HTERT RPE-1 (cell line): ENCODE measurements around the gene FAM72B.
"Not testable (repeated sequence)": the region's sequence is repeated elsewhere in the genome, so short reads cannot be mapped to it uniquely, and the experiment has no call there.

Experiments
- in situ Hi-C: fragments of 300-500 bp; cut with MboI; formaldehyde crosslinking; loops from 4 replicates; pipeline ENCODE4 v1.14.3; 2020; ENCODE audit warnings: low sequenced_read_pairs

The FAM72B gene

GRCh38 chr1:121200985-121201981, 17.1 kb upstream of the FAM72B start:
- in situ Hi-C loops: not testable (repeated sequence)

DNA sequence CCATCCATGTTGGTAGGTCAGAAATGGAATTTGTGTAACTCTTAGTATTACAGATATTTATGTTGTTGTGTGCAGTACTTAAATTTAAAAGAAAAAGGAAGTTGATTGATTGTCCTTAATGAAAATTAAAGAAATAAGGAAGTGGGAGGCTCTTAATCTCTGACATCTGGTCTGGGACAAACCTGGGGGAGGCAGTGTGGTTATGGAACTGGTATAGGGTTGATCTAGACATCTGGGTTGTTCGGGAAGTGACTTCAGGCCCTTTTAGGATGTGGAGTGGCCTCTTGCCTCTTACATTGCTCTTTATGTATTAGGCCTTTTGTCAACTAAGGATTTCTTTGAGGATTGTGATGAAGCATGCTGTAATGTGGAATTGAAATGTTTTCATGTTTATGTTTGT, 16.1 kb upstream of the FAM72B start:
- in situ Hi-C loops: not testable (repeated sequence)

DNA sequence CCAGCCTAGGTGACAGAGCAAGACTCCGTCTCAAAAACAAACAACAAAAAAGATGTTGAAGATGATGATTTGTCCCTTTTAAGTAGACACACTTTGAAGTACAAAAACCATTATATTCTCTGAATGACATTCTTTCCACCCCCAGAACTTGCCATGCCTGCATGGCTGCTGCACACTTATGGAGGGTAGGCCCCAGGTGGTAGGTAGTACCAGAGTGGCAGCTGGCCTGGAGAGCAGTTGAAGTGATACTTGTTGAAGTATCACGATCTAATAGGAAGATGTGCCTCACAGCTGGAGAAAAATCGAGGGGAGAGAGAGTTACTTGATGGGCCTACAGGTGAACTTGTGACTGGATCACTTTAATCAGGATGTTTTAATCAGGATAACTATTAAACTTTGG, 15.6 kb upstream of the FAM72B start:
- in situ Hi-C loops: not testable (repeated sequence)

DNA sequence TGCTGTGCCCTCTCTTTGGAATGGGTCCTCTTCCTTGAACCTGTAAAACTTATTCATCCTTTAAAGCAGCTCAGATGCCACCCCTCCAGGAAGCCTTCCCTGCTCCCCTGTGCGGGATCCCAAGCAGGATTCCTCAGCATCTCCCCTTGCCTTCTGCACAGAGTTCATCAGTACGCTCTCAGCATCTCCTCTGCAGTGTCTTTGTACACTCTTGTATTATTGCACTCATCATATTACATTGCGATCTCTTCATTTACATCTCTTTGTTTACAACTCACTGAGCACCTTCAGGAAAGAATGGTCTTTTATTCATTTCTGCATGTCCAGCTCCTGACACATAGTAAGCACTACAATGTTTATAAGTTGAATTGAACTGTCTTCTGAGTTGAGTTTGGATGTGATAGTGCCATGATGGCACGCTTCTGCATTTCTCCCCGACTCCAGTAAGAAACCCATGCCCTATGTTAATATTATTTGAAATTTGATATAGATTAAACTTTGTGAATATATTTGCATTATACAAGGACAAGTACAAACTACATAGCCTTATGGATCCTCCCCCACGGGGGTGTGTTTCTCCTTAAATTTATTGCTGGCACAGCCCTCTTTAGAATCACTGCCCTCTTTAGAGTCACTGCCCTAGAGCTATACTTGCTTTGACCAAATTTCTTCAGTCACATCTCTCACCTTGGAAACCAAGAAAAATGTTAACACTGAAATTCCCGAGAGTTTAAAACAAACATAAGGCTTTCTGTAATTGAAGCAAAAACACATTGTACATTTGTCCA, 13.1 kb upstream of the FAM72B start:
- in situ Hi-C loops: not testable (repeated sequence)

- in situ Hi-C loops: not testable (repeated sequence)
Measured at GRCh38 chr1:121192512-121192911, 8.4 kb upstream of the FAM72B start.

- in situ Hi-C loops: not testable (repeated sequence)
Measured at GRCh38 chr1:121187914-121188313, 3.8 kb upstream of the FAM72B start.

- in situ Hi-C loops: not testable (repeated sequence)
Measured at GRCh38 chr1:121186191-121186590, 2.1 kb upstream of the FAM72B start.

- in situ Hi-C loops: not testable (repeated sequence)
Measured at GRCh38 chr1:121185140-121185708, 1.1 kb upstream of the FAM72B start.

DNA sequence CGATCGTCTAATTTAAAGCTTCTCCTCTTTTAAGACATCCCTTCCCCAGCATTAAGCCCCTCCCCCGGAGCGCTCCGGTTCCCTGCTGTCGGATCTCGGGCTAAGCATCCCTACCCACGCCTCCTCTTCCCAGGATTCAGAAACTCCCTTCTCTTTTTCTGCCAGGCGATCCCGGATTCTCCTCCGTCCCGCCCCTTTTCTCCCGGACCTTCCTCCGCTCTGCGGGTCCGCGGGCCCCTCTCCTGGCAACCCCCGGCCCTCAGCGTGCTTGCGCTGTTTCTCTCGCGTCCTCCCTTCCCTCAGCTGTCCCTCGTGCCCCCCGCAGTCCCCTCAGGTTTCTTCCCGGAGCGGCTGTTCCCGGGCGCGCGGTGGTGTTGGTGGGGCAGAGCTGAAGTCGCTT, 273 bp downstream of the FAM72B start:
- in situ Hi-C loops: not testable (repeated sequence)

DNA sequence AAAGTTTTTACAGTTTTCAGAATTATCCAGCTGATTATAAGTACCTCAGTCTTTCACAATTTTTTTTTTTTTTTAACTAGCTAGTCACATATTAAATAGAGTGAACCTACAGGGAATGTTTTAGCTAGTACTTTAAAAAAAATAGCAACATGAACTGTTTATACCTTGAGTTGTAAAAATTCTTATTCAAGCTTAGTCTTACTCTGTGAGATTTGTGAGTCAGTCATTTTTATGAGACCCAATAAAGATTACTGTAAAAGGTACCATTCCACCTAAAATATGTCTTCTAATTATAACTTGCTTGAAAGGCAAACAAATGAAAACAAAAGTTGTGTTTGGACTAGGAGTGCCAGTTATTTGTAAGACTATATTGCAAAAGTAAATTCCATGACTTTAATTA, 5.9 kb downstream of the FAM72B start:
- in situ Hi-C loops: not testable (repeated sequence)

DNA sequence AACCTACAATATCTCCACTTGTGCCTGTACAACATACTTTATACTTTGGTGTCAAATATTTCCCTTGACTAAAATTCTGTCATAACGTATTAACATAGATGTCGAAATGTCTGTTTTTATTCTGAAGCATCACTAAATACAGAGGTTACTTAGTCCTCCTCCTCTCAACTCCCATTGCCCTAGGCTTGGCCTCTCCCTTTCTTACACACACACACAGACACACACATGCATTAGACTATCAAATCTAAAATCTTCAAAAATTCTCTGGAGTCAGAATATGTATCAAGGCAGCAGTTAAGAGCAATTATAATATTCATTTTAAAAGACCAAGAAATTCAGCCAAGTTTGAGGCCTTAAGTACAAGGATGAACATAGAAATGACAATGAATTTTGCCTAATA, 7.5 kb downstream of the FAM72B start:
- in situ Hi-C loops: not testable (repeated sequence)

DNA sequence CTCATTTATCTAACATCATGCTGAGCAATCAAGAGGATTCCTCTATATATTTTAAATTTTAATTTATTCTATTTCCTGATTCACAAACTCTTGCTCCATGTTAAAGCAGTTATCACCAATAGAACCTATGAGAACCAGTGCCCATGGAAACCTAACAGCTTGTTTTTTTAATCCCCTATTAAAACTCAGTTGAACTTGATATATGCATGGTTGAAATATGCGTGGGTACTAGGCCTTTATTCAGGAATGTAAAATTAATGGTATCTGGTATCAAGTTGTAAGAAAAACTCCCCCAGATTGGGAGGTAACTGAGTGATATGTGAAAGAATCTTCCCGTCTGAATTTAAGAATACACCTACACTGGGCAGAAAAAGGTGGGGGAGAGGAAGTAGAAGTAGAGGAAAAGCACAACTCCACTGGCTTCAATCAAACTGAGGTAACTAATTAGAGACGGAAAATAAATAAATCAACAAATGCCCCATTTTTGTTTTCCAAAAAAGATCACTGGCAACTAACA, 15.9 kb downstream of the FAM72B start:
- in situ Hi-C loops: not testable (repeated sequence)

DNA sequence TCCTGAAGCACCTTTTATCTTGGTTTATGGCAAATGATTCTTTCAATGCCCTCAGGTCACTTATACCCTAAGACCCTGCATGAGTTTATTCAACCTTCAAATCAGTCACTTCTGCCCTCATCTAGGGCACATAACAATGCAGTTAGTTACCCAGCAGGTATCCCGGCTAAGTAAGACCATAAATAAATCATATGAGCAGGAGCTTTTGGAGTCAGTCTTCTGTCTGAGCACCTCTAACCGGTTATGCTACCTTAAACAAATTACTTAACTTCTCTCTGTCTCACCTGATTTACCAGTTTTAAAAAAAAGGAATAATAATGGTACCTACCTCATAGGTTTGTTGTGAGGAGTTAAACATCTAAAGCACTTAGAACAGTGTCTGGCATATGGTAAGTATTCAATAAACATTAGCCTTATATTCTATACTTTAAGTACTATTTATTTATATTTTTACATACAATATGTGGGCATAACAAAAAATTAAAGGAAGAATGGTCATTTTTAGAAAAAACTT, 16.9 kb downstream of the FAM72B start:
- in situ Hi-C loops: not testable (repeated sequence)

GRCh38 chr1:121165296-121165695, 18.8 kb downstream of the FAM72B start:
- in situ Hi-C loops: not testable (repeated sequence)

- in situ Hi-C loops: not testable (repeated sequence)
Measured at GRCh38 chr1:121163850-121164757, 20.0 kb downstream of the FAM72B start.

DNA sequence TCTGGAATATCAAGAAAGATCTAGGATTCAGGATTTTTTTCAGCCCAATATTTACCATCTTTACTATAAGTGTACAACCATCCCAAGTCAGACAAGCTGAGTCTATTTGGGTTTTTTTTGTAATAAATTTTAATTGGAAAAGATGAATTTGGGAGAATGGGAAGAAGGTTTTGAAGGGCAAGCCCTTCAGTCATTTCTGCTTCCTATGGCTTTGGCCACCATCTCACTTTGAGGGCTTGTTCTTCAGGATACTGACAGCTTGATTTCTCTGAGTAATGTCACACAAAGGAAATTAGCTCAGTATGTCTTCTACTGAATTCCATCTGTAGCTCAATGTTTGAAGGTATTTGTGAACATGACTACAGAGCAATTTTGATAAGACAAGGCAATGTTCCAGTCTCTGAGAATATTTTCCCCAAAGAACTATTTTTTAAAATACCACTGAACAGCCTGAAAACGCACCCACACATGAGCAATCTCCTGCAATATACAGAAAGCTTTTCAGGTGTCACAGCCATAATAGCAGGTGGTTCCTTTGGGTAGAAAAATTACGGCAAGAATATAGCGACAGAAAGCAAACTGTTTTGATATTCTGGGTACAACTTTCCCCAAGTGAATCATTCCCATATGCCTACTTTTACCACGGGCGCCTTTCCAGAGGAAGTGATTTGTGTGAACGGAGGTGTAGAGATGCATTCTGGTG, 22.8 kb downstream of the FAM72B start:
- in situ Hi-C loops: not testable (repeated sequence)

DNA sequence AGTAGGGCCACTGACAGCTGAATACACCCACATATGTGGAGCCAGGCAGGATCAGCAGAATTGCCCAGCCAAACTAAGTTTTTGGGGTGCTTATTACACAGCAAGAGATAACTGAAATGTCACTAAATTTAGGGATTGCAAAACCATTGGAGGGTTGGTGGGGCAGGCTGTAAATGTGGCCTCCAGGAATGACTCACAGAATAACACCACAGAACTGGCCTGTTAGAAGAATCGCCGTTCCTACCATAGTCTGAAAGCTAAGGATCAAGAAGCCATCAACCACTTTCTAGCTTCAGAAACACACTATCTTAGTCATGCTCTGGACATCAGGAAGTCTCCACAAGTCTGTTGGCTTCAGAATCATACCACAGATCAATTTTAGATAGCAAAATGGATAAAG, 24.0 kb downstream of the FAM72B start:
- in situ Hi-C loops: not testable (repeated sequence)

- in situ Hi-C loops: not testable (repeated sequence)
Measured at GRCh38 chr1:121157609-121158008, 26.5 kb downstream of the FAM72B start.

GRCh38 chr1:121156958-121157603, 27.1 kb downstream of the FAM72B start:
- in situ Hi-C loops: not testable (repeated sequence)
